HG03442 (cell line): ENCODE data around the gene CACNA1A.
"Not testable (repeated sequence)": the region's sequence is repeated elsewhere in the genome, so short reads cannot be mapped to it uniquely, and the experiment has no call there.

Experiments
- ATAC-seq: cut with Tn5 transposase; IDR thresholded peaks from one replicate; pipeline ENCODE4 v1.9.1; 2021; ENCODE audit warnings: mild to moderate bottlenecking, moderate library complexity; ENCODE audit not compliant: unreplicated experiment

Gene CACNA1A

DNA sequence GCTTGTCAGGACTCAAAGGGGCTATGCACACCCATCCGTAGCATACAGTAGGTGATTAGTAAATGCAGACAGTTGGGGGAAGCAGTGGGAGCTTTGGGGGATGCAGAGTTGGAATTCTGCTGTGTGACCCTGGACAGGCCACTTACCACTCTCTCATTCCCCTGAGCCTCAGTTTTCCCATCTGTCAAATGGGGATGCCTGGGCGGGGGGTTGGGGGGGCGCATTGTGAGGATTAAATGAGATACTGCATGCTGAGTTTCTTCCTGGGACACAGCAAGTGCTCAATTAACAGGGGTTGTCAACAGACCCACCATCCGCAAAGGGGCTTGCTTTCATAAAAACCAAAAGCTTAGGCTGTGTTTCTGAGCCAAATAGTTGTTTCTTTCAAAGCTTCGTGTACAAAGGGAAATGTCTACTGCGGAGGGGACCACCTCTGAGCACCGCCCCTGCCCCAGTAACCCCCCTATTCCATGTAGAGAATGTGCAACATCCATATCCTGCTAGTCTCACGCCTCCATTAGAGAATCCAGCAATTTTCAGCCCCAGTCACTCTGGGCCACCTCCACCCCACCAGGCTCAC lies 223.7 kb downstream of the CACNA1A start:
- no peak for ATAC-seq

DNA sequence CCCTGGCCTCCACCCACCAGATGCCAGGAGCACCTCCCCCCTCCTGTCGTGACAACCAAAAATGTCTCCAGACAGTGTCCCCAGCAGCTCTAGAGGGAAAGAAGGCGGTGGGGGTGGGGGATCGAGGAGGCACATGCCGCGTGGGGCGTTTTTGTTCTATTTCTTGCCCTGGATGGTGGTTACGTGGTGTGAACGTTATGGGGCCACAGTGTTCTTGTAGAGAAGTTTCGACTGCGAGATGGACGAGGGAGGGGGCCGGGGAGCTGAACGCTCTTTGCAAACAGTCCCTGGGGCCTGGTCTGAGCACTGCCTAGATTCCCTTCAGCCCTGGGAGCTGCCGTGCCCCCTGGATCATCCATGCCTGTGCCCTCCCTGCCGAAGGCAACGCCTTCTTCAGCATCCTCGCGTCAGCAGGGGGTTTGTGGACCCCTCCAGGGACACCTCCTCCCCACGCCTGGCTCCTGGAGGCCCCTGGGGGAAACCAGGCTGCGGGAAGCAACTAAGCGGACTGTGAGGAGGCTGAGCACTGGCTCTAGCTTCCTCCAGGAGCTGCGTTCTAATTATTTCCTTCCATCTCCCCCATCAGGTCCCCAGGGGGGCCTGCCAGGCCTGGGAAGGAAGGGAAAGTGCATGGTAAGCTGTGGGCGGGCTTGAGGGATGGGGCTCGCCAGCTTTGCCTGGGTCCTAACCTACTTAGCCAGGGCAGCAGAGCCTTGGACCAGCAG lies 224.6 kb downstream of the CACNA1A start:
- no peak for ATAC-seq

DNA sequence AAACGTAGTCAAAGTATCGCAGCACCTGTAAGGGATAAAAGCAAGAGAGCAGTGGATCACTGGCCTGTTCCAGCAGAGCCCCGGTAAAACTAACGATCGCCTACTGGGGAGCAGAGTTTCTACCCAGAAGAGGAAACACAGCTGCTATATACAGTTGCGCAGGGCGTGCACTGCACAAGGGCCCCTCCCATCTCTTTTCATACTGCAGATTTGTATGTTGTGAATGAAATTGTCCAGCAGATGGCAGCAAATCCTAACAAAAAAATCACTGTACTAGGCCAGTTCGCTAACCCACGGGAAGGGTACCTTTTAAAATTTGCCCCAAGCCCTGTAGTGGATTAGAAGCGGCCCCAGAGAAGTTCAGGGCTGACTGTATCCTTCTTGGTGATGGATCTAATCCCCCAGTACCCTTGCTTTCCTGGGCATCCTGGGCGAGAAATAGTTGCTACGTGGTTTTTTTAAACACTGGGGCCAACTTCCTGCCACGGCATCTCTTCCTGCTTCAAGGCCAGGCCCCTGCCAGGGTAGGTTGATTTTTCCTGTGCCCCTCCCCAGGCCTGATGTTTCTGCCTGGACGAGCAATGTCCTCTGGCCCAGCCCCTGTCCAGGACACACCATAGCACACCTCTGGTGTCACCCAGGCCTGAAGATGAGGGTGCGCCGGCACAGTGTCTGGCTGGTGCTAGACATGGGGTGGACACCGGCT lies 229.0 kb downstream of the CACNA1A start:
- peak; percentile 46 for ATAC-seq

DNA sequence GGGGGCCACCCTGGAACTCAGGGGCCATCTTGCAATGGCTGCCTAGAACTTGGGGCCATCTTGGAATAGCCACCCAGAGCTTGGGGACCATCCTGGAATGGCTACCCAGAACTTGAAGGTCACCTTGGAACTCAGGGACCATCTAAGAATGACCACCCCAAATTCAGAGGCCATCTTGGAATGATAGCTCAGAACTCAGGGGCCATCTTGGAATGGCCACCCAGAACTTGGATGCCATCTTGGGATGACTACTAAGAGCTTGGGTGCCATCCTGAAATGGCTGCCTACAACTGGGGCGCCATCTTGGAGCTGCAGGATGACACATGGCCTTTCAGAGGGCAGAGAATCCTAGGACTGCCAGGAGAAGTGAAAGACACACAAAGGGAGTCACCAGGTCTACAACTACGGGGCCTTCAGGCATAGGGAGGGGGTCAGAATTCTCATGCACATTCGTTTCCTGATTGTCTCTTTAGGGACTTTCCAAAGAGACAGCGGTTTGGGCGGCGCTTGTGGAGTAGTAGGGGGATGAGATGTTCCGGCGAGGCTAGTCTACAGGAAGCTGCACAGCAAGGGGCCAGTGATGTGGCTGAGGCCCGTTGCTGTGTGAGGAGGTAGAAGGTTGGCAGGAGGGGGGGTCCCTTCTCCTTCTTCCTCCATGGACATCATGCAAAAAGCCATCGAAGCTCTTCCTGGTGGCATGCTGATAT lies 231.1 kb downstream of the CACNA1A start:
- ATAC-seq: no peak

DNA sequence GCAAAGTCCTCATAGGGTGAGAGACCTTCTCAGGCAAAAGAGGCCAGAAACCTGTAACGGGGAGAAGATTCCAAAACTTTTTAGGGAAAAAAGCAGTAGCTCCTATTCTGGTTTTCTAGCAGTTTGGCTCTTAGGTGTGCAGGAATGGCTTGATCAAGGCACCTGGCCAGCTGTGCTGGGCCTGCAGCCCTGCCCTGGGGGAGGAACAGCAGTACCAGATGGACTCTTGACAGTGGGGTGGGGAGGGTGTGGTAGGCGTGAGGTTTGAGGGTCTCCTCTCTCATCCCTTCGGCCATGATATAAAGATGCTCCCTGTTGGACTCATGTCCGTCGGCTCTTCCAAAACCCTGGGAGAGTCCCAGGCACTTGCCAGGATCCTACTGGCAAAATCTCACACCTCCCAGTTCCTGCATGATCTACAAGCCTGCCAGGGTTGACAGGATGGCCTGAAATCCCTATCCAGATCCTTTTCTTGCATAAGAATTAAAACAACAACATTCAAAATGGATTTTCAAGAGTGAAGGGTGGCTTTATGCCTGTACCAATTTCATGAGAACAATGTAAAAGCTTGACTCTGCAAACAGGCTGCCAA lies 235.7 kb downstream of the CACNA1A start:
- ATAC-seq: no peak

DNA sequence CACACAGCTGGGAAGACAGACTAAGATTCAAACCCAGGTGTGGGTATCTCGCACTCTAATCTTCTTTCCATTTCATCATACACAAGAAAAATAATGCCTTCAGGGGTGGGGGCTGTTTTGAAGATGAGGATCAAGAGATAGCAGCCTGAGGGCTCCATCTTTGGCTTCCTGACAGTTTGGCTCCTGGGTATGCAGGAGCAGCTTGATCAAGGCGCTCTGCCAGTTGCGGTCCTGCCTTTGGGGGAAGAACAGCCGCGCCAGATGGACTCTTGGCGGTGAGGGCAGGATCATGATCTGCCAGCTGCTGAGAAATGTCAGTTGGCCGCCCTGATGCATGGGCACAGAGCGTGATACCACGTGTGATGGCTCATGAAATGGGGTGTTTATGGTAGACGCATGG lies 236.9 kb downstream of the CACNA1A start:
- no peak for ATAC-seq

DNA sequence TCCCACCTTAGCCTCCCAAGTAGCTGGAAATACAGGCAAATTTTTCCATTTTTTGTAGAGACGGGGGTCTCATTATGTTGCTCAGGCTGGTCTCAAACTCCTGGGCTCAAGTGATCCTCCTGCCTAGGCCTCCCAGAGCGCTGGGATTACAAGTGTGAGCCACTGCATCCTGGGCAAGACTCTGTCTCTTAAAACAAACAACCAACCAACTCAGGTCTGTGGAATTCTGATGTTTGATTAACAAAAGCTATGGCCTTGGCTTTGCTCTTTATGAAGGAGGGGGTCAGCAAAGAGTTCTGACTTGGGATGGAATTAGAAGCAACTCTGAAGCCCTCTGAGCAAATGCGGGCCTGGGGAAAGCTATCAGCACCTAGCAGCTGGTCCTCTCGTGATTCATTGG lies 238.4 kb downstream of the CACNA1A start:
- no peak for ATAC-seq

DNA sequence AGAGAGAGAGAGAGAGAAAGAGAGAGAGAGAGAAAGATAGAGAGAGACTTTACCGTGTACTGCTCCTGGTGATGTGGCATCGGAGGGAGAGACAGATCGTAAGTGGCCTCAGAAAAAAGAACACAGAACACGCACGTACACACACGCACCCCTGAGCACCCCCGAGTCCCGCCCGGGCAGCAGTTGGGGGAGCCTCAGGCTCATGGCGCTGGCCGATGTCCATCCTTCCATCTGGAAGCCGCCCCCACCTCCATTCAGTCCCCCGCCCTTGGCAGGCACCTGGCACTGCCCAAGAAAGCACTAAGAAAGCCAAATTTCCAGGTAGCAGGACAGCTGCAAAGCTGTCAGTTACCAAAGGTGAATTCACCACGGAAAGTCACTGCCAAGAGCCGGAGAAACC lies 239.1 kb downstream of the CACNA1A start:
- ATAC-seq: no peak

DNA sequence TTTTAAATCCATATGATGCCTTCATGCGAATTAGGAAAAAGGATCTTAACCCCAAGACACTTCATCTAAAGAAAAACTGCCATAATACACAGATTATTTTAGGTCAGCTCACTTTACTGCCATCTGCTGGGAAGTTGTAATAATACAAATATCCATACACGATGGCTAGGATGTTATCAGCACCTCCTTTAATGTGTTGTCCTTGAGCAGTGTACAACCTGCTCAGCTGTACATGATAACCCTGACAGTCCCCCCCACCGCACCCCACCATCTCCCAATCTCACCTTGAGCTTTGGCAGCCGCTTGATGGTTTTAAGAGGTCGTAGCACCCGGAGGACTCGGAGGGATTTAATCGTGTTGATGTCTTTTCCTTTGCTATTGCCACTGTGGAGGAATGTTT lies 243.8 kb downstream of the CACNA1A start:
- ATAC-seq: no peak

DNA sequence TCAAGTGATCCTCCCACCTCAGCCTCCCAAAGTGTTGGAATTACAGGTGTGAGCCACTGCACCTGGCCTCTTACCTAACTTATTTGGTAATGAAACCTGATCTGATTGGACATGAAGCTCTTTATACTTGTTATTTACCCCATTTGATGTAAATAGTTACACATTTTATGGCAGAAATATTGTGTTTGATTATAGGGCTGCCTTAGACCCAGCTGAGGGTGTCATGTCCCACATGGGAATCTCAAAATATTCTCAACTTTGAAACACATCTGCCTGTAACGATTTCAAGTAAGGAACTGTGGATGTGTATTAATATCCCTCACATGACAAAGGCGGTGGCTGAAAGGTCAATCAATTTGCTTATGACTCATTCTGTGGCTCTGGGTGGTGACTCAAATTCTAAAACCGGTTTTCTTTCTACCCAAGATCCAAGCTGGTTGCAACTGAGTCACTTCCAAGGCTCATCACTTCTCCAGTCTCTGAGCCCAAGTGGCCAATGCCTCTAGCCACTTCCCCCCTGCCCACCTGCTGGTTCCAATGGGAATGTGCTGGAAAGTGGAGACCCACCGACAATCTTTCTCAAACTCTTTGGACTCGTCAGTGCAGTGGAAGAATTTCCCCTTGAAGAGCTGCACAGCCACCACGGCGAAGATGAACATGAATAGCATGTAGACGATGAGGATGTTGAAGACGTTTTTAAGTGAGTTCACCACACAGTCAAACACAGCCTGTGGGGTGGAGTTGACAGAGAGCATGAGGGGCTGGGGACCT lies 245.2 kb downstream of the CACNA1A start:
- ATAC-seq: peak; percentile 54

DNA sequence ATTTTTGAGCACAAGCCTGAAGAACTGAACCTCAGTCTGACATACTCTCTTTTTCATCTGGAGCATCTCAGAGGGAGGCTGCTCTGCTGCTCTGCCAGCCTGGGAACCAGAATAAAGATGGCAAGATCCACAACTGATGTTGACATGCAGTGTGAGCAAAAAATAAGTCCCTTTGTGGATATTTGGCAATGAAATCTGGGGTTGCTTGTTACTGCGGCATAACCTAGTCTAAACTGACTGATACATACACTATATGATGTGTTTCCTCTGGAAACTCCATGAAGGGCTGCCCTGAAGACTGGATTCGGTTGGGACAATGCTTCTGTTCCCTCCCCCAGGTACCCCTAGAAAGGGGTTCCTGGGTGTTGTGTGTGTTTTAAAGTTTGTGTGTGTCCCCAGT lies 249.4 kb downstream of the CACNA1A start:
- ATAC-seq: no peak

DNA sequence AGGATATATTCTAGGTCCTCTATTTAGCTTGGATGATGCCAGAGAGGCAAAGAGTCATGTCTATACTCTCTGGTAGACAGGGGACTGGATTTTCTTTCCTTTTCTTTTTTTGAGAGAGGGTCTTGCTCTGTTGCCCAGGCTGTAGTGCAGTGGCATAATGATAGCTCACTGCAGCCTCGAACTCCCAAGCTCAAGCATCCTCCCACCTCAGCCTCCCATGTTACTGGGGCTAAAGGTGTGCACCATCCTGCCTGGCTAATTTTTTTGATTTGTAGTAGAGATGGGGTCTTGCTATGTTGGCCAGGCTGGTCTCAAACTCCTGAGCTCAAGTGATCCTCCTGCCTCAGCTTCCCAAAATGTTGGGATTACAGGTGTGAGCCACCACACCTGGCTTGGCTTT lies 249.9 kb downstream of the CACNA1A start:
- not testable (repeated sequence) for ATAC-seq

DNA sequence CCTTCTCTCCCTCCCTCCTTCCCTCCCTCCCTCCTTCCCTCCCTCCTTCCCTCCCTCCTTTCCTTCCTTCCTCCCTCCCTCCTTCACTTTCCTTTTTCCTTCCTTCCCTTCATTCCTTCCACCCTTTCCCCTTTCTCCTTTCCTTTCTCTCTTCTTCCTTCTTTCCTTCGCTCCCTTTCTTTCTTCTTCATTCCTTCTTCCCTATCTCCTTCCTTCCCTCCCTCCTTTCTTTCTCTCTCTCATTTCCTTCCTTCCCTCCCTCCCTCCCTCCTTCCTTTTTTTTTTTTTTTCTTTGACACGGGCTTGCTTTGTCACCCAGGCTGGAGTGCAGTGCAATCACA lies 250.6 kb downstream of the CACNA1A start:
- ATAC-seq: no peak

DNA sequence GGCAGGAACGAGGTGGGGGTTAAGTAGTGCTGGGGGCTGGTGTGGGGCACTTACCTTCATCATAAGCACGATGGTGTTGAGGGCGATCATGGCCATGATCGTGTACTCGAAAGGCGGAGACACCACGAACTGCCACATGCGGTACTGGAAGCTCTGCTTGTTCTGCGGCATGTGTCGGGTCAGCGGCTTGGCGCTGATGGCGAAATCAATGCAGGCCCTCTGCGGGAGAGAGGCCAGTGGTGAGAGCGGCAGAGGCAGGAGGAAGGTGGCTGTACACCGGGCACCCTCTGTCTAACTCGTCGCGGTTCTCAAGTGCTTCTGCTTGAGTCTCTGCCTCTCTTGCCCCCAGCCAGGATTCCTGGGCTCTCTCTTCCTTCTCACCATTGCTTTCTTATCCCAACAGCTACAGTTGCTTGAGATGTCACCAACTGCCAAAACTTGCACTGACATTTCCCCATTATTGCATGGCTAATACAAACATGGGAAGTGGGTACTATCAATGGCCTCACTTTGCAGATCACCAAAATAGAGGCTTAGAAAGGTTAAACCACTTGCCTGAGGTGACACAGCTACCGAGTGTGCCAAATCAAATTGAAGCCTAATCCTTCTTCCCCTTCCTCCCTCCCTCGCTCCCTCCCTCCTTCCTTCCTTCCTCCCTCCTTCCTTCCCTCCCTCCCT lies 251.1 kb downstream of the CACNA1A start:
- no peak for ATAC-seq

DNA sequence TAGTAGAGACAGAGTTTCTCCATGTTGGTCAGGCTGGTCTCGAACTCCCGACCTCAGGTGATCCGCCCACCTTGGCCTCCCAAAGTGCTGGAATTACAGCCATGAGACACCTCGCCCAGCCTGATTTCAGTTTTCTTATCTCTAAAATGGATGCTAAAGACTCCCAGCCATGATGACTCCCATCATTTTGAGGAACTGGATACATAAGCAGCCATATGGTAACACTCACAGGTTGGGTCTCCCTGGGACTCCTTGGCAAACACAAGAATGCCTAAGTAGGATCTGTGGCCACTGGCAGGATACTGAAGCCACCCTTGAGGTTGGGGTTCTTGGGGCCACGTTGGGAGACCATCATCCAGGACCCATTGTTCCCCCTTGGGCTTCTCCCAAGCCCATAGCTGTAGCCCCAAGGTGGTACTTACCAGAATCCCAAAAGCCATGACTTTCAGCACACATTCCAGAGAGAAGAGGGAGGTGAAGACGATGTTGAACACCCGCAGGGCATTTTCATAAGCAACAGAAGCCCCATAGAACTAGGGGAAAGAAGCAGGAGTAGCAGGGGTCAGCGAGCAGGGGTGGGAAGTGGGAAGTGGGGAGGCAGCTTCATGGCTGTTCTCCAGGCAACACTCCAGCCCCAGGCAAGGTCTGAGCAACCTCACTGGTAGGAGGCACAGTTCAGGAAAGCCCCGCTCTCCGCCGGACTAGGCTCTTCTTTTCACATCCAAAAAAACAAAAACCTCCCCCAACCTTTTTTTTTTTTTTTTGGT lies 253.5 kb downstream of the CACNA1A start:
- no peak for ATAC-seq

DNA sequence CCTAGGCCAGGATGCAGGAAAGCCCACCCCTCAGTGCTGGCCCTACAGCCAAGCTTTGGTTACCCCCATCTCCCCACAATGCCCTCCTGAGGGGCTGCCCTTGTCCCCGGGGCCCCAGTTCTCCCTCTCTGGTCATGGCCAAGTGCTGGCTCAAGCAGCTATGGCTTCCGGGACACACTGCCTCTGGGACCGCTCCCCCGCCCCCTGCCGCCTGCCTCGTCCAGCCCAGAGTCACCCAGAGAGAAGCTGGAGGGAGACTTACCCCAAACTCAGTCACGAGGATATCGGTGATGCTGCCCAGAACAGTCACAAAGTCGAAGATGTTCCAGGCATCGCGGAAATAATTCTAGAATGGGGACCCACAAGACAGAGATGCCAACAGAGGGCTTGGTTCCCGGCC lies 261.4 kb downstream of the CACNA1A start:
- no peak for ATAC-seq

DNA sequence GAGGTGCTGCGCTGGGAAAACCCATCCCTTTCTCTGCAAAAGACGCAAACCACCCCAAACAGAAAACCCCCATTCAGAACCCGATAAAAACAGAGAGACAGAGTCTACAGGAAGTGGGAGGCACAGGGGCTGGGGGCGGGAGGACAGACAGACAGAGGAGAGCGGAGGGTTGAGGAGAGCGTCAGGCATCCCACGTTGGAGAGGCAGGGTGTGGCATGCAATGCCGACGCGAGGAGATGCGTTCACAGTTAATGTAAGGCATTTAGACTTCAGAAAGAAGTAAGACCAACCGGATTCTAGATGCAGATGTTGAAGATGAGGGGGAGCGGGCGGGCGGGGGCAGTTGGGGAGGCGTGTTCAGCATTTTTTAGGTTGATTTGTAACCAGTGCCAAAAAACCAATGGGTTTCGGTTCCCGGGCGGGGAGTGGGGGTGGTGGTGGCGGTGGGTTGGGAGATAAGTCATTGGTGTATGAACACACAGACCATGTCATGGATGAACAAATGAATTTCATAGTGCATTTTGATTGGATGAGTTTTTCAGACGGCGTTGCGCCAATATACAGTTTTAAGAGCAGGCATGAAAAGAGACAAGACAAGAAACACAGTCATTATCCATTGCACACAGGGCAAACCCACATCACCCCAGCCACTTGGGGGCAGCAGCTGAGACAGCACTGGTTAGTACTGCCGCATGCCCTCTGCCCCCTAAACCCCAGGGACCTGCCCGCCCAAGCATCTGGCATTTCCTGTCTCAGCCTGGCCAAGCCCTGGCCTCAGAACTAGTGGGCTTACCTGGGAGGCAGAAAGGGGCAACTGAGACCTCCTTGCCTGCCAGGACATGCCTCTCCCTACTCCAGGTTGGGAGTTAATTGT lies 264.8 kb downstream of the CACNA1A start:
- ATAC-seq: no peak

DNA sequence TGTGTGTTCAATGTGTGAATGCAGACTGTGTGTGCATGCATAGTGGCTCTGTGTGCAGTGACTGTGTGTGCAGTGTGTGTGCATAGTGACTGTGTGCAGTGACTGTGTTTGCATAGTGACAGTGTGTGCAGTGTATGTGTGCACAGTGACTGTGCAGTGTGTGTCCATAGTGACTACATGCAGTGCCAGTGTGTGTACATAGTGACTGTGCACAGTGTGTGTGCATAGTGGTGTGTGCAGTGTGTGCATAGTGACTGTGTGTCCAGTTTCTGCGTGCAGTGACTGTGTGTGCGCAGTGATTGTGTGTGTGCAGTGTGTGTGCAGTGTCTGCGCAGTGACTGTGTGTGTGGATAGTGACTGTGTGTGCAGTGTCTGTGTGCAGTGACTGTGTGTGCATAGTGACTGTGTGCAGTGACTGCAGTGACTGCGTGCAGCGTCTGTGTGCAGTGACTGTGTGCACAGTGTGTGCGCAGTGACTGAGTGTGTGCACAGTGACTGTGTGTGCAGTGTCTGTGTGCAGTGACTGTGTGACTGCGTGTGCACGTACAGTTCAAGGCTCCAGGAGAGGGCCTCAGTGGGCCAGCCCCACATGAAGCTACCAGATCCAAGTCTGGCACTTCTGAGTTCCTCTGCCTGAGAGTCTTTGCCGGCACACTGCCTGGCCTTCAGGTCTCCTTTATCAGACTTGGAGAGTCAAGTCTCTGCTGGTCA lies 265.8 kb downstream of the CACNA1A start:
- no peak for ATAC-seq
